SJCRH30 (cell line): ENCODE results near the gene ATP5MK. TPM values are rescaled to one million over a fixed set of nuclear protein-coding genes. Genes with fewer than 3 reads are reported as not detected.
A peak's percentile ranks its signal among the peaks of the same experiment; 100 is the strongest.

Source experiments
- DNase-seq, 2 experiments: peaks; one replicate each; pipeline ENCODE4 v3.0.0-alpha.2; 2015 to 2020
- H3K27ac ChIP-seq: fragments of 250-450 bp; sonication (Bioruptor Pico); 2 replicates; pipeline ENCODE4 v1.5.1; 2020; ENCODE audit warnings: mild to moderate bottlenecking, moderate library complexity
- H3K27me3 ChIP-seq: fragments of 250-450 bp; sonication (Bioruptor Pico); 2 replicates; pipeline ENCODE4 v1.5.1; 2020; ENCODE audit warnings: mild to moderate bottlenecking, moderate library complexity
- H3K36me3 ChIP-seq: fragments of 250-450 bp; sonication (Bioruptor Pico); 2 replicates; pipeline ENCODE4 v1.5.1; 2020; ENCODE audit warnings: mild to moderate bottlenecking, moderate library complexity
- H3K4me1 ChIP-seq: fragments of 250-450 bp; sonication (Bioruptor Pico); 2 replicates; pipeline ENCODE4 v1.5.1; 2020; ENCODE audit warnings: mild to moderate bottlenecking, moderate library complexity
- H3K4me3 ChIP-seq: fragments of 250-450 bp; sonication (Bioruptor Pico); 2 replicates; pipeline ENCODE4 v1.5.1; 2020; ENCODE audit warnings: mild to moderate bottlenecking, moderate library complexity
- H3K9me3 ChIP-seq: fragments of 250-450 bp; sonication (Bioruptor Pico); replicated peaks from 2 replicates; pipeline ENCODE4 v1.5.1; 2020; ENCODE audit warnings: mild to moderate bottlenecking, moderate library complexity
- total RNA-seq: library from RNA; depleted of rRNA; stranded (reverse); fragments of >200 nt; shearing (Covaris generic); gene quantifications from 2 replicates; pipeline ENCODE4 v1.2.3, GENCODE V29; 2014; rRNA removed

ATP5MK gene, protein sequence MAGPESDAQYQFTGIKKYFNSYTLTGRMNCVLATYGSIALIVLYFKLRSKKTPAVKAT
- 307 and 321 TPM in 2 replicates for total RNA-seq

GRCh38 chr10:103396067-103396788 is at the start of gene ATP5MK, which contains the start of gene PDCD11:
ATP5MK (minus strand) TSS chr10:103396475; CDS start chr10:103392457, 4,018 bp downstream.
PDCD11 (plus strand) TSS chr10:103396626; CDS start chr10:103398427, 1,801 bp downstream.
- H3K4me1 ChIP-seq, result no peaks in the 10 kb centered on the region
- H3K4me3 ChIP-seq, result peak within 1 kb of the TSS; percentile 71
- peak within 1 kb of the TSS; percentile 76 for H3K27ac ChIP-seq
- H3K9me3 ChIP-seq, result no peaks in the 10 kb centered on the region
- peaks cover 43% of the 10 kb centered on the region for H3K36me3 ChIP-seq
- DNase-seq, result peak; percentile 98 to 99
- H3K27me3 ChIP-seq, result no peaks in the 10 kb centered on the region

- no peak overlapping the region for H3K27ac ChIP-seq
- no peaks in the 10 kb centered on the region for H3K27me3 ChIP-seq
- peaks cover 83% of the 10 kb centered on the region for H3K36me3 ChIP-seq
Measured at GRCh38 chr10:103445366-103445765, 49.1 kb upstream of the ATP5MK start.

GRCh38 chr10:103444478-103444877 is 48.2 kb upstream of the ATP5MK start:
- Histone ChIP-seq H3K9me3 (no peaks in the 10 kb centered on the region), H3K27ac (no peak overlapping the region), H3K4me1 (peaks cover 17% of the 10 kb centered on the region), H3K36me3 (peaks cover 88% of the 10 kb centered on the region), H3K4me3 (no peak overlapping the region), H3K27me3 (no peaks in the 10 kb centered on the region)
- no peak for DNase-seq

More at GRCh38 chr10:103445366-103445765, 49.1 kb upstream of the ATP5MK start:
- Histone ChIP-seq H3K4me3 (no peak overlapping the region), H3K9me3 (no peaks in the 10 kb centered on the region), H3K4me1 (peaks cover 9% of the 10 kb centered on the region)
- no peak for DNase-seq

- peaks cover 92% of the 10 kb centered on the region for H3K36me3 ChIP-seq
- no peak for DNase-seq
Measured at GRCh38 chr10:103443475-103444185, 47.4 kb upstream of the ATP5MK start.

GRCh38 chr10:103442031-103442461 is 45.8 kb upstream of the ATP5MK start:
- Histone ChIP-seq H3K4me1 (peaks cover 27% of the 10 kb centered on the region), H3K27ac (no peak overlapping the region; the same call in 1 of the 2 replicates), H3K9me3 (no peaks in the 10 kb centered on the region), H3K4me3 (no peak overlapping the region), H3K36me3 (peaks cover 95% of the 10 kb centered on the region), H3K27me3 (no peaks in the 10 kb centered on the region)
- DNase-seq, result no peak

More at GRCh38 chr10:103443475-103444185, 47.4 kb upstream of the ATP5MK start:
- H3K27ac ChIP-seq, result no peak overlapping the region
- H3K4me3 ChIP-seq, result no peak overlapping the region
- H3K4me1 ChIP-seq, result peaks cover 24% of the 10 kb centered on the region
- no peaks in the 10 kb centered on the region for H3K27me3 ChIP-seq
- H3K9me3 ChIP-seq, result no peaks in the 10 kb centered on the region

DNA sequence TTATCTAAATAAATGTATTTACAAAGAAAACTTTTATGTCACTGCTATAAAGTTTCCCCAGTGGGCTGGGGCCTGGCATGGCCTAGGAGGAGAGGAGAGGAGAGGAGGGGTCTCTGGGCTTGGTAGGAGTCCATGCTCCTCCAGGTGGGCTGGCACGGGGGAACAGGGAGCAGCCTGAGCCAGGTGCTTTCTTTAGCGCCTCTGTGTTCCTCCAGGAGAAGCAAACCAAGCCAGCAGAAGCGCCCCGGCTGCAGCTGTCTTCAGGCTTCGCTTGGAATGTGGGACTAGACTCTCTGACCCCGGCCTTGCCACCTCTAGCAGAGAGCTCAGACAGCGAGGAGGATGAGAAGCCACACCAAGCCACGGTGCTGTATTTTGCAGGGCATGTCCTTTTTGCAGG is 45.3 kb upstream of the ATP5MK start:
- DNase-seq, result peak; percentile 38 to 45
- Histone ChIP-seq H3K36me3 (peaks cover 95% of the 10 kb centered on the region), H3K9me3 (no peaks in the 10 kb centered on the region), H3K27ac (no peak overlapping the region; the same call in 1 of the 2 replicates), H3K4me3 (no peak overlapping the region), H3K4me1 (peaks cover 27% of the 10 kb centered on the region), H3K27me3 (no peaks in the 10 kb centered on the region)

DNA sequence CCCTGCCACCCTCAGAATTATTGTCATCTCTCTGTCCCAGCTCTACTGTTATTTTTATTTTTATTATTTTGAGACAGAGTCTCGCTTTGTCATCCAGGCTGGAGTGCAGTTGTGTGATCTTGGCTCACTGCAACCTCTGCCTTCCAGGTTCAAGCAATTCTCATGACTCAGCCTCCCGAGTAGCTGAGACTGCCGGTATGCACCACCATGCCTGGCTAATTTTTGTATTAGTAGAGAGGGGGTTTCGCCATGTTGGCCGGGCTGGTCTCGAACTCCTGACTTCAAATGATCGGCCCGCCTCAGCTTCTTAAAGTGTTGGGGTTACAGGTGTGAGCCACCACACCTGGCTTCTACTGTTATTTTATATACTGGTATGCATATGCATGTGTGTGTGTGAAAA is 44.9 kb upstream of the ATP5MK start:
- Histone ChIP-seq H3K36me3 (peaks cover 96% of the 10 kb centered on the region), H3K9me3 (no peaks in the 10 kb centered on the region), H3K27ac (peak overlapping the region; percentile 85; the same call in 1 of the 2 replicates)

DNA sequence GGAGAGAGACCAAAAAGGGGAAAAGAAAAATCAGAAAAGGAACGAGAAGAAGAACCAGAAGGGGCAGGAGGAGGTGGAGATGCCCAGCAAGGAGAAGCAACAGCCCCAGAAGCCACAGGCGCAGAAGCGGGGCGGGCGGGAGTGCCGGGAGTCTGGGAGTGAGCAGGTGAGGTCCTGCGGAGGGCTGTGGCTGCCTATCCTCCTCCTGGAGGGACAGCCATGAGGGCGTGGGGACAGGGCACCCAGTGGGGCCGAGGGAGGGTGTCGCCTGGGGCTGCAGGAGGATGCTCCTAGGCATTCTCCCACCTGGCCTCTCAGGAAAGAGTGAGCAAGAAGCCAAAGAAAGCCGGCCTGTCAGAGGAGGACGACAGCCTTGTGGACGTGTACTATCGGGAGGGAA is 44.1 kb upstream of the ATP5MK start:
- Histone ChIP-seq H3K36me3 (peaks cover 94% of the 10 kb centered on the region), H3K4me3 (no peak overlapping the region), H3K4me1 (peaks cover 27% of the 10 kb centered on the region), H3K27me3 (no peaks in the 10 kb centered on the region), H3K9me3 (no peaks in the 10 kb centered on the region), H3K27ac (peak overlapping the region; percentile 85)
- DNase-seq, result no peak

More for the DNA sequence above, 44.9 kb upstream of the ATP5MK start:
- peaks cover 27% of the 10 kb centered on the region for H3K4me1 ChIP-seq
- no peak overlapping the region for H3K4me3 ChIP-seq
- no peaks in the 10 kb centered on the region for H3K27me3 ChIP-seq
- DNase-seq, result no peak

DNA sequence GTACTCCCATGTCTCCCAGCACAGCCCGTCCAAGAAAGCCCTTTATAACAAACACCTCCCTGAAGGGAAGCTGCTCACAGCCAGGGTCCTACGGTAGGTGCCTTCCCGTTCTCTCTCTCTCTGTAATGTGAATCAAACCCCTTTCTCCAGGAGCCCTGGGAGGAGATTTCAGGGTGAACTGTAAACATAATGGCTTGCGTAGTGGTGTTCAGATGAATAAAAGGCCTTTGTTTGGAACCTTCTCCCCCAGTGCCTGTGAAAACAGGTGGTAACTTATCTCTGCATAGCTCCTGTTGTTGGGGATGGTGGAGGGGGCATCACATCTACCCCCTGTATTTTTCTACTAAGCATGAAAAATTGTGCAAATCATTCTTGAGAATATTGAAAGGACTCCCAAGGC is 43.5 kb upstream of the ATP5MK start:
- Histone ChIP-seq H3K36me3 (peaks cover 94% of the 10 kb centered on the region), H3K4me1 (peaks cover 27% of the 10 kb centered on the region), H3K4me3 (no peak overlapping the region), H3K27ac (peak overlapping the region; percentile 85), H3K27me3 (no peaks in the 10 kb centered on the region), H3K9me3 (no peaks in the 10 kb centered on the region)
- peak; percentile 77 to 92 for DNase-seq

- no peak overlapping the region for H3K27ac ChIP-seq
- no peak for DNase-seq
- H3K27me3 ChIP-seq, result no peaks in the 10 kb centered on the region
- H3K4me1 ChIP-seq, result peaks cover 4% of the 10 kb centered on the region; the same call in 1 of the 2 replicates
- H3K4me3 ChIP-seq, result no peak overlapping the region
- H3K9me3 ChIP-seq, result no peaks in the 10 kb centered on the region
- H3K36me3 ChIP-seq, result peaks cover 94% of the 10 kb centered on the region
Measured at GRCh38 chr10:103433858-103434257, 37.6 kb upstream of the ATP5MK start.

- no peak overlapping the region for H3K27ac ChIP-seq
- DNase-seq, result no peak
- peaks cover 94% of the 10 kb centered on the region for H3K36me3 ChIP-seq
- no peak overlapping the region for H3K4me3 ChIP-seq
- no peaks in the 10 kb centered on the region for H3K9me3 ChIP-seq
- no peaks in the 10 kb centered on the region for H3K4me1 ChIP-seq
- H3K27me3 ChIP-seq, result no peaks in the 10 kb centered on the region
Measured at GRCh38 chr10:103431902-103432301, 35.6 kb upstream of the ATP5MK start.

DNA sequence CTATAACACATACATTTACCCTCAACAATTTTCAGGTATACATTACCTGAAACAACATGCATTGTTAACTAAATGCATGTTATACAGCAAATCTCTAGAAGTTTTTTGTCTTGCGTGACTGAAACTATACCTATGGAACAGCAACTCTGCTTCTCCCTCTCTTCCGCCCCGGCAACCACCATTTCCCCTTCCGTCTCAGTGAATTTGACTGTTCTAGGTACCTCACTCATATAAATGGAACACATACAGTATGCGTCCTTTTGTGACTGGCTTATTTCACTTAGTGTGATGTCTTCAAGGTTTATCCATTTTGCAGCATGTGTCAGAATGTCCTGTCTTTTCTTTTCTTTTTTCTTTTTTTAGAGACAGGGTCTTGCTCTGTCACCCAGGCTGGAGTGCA is 33.4 kb upstream of the ATP5MK start:
- Histone ChIP-seq H3K4me3 (no peak overlapping the region), H3K27me3 (no peaks in the 10 kb centered on the region), H3K4me1 (no peaks in the 10 kb centered on the region), H3K9me3 (no peaks in the 10 kb centered on the region), H3K27ac (no peak overlapping the region), H3K36me3 (peaks cover 96% of the 10 kb centered on the region)
- no peak for DNase-seq

GRCh38 chr10:103428989-103429643 is 32.8 kb upstream of the ATP5MK start:
- Histone ChIP-seq H3K4me3 (no peak overlapping the region), H3K27me3 (no peaks in the 10 kb centered on the region), H3K36me3 (peaks cover 96% of the 10 kb centered on the region), H3K27ac (no peak overlapping the region), H3K4me1 (no peaks in the 10 kb centered on the region), H3K9me3 (no peaks in the 10 kb centered on the region)
- DNase-seq, result no peak

GRCh38 chr10:103427866-103428265 is 31.6 kb upstream of the ATP5MK start:
- no peak for DNase-seq

More at GRCh38 chr10:103427866-103428265, 31.6 kb upstream of the ATP5MK start:
- H3K4me3 ChIP-seq, result no peak overlapping the region
- H3K36me3 ChIP-seq, result peaks cover 95% of the 10 kb centered on the region
- no peak overlapping the region for H3K27ac ChIP-seq
- no peaks in the 10 kb centered on the region for H3K27me3 ChIP-seq
- no peaks in the 10 kb centered on the region for H3K4me1 ChIP-seq
- no peaks in the 10 kb centered on the region for H3K9me3 ChIP-seq
